HG02981 (cell line): ENCODE measurements around the gene GP5.

Experiments
- ATAC-seq: cut with Tn5 transposase; IDR thresholded peaks from one replicate; pipeline ENCODE4 v1.9.1; 2021; ENCODE audit warnings: mild to moderate bottlenecking, moderate library complexity; ENCODE audit not compliant: unreplicated experiment

The GP5 gene

GRCh38 chr3:194379651-194380050 is 19.4 kb downstream of the GP5 start:
- no peak for ATAC-seq

- no peak for ATAC-seq
These were observed 19.8 kb downstream of the GP5 start for GRCh38 chr3:194379231-194379630.

- ATAC-seq = no peak
These were observed 21.4 kb downstream of the GP5 start for GRCh38 chr3:194377708-194378107.

- ATAC-seq = no peak
These were observed 22.9 kb downstream of the GP5 start for GRCh38 chr3:194376241-194376560.

GRCh38 chr3:194375473-194376240 is 23.4 kb downstream of the GP5 start:
- no peak for ATAC-seq

GRCh38 chr3:194374935-194375334 is 24.1 kb downstream of the GP5 start:
- ATAC-seq = no peak

- no peak for ATAC-seq
These were observed 25.2 kb downstream of the GP5 start for GRCh38 chr3:194373899-194374298.

- no peak for ATAC-seq
These were observed 26.0 kb downstream of the GP5 start for GRCh38 chr3:194373028-194373427.

- ATAC-seq = no peak
These were observed 28.3 kb downstream of the GP5 start for GRCh38 chr3:194370753-194371152.

- no peak for ATAC-seq
These were observed 29.4 kb downstream of the GP5 start, which contains the start of gene LRRC15 for GRCh38 chr3:194369522-194370279. TSS of gene LRRC15 (minus strand) at chr3:194369743. CDS start at chr3:194361043, 8,700 bp downstream.

GRCh38 chr3:194368918-194369317 is 30.1 kb downstream of the GP5 start:
- no peak for ATAC-seq

- ATAC-seq = no peak
These were observed 30.8 kb downstream of the GP5 start for GRCh38 chr3:194367992-194368841.

GRCh38 chr3:194365978-194366490 is 33.0 kb downstream of the GP5 start:
- no peak for ATAC-seq

GRCh38 chr3:194365526-194365925 is 33.5 kb downstream of the GP5 start:
- ATAC-seq = no peak

- no peak for ATAC-seq
These were observed 34.2 kb downstream of the GP5 start for GRCh38 chr3:194364652-194365434.

- ATAC-seq = no peak
These were observed 34.8 kb downstream of the GP5 start for GRCh38 chr3:194364314-194364651.

- ATAC-seq = no peak
These were observed 38.5 kb downstream of the GP5 start for GRCh38 chr3:194360568-194360967.

GRCh38 chr3:194357681-194358080 is 41.4 kb downstream of the GP5 start:
- no peak for ATAC-seq

GRCh38 chr3:194355379-194355778 is 43.7 kb downstream of the GP5 start:
- ATAC-seq = no peak

- no peak for ATAC-seq
These were observed 44.8 kb downstream of the GP5 start for GRCh38 chr3:194354315-194354714.
